Measurements from ENCODE around the gene NOP10. TPM values are rescaled to one million over a fixed set of nuclear protein-coding genes. Genes with fewer than 3 reads are reported as not detected.

The NOP10 gene
- total RNA-seq, 1 experiment from 2014 or later = 392 TPM

- in situ Hi-C loops (cut with HindIII; ENCODE audit: low pct_unique_long_range_greater_than_20kb, low sequenced_read_pairs) = no loop called here
- no peak for DNase-seq (ENCODE audit: low read depth, low spot score)
These were observed 38.3 kb downstream of the NOP10 start for GRCh38 chr15:34304613-34305012.

- in situ Hi-C loops (cut with HindIII; ENCODE audit: low pct_unique_long_range_greater_than_20kb, low sequenced_read_pairs) = no loop called here
- no peak for DNase-seq (ENCODE audit: low read depth, low spot score)
These were observed 41.9 kb downstream of the NOP10 start for GRCh38 chr15:34301058-34301457.

GRCh38 chr15:34297059-34297458, 45.9 kb downstream of the NOP10 start:
- in situ Hi-C loops (cut with HindIII; ENCODE audit: low pct_unique_long_range_greater_than_20kb, low sequenced_read_pairs) = no loop called here
- no peak for DNase-seq (ENCODE audit: low read depth, low spot score)

GRCh38 chr15:34292621-34293020, 50.3 kb downstream of the NOP10 start:
- in situ Hi-C loops (cut with HindIII; ENCODE audit: low pct_unique_long_range_greater_than_20kb, low sequenced_read_pairs) = no loop called here
- DNase-seq (ENCODE audit: low read depth, low spot score) = no peak

Small RNAs within 50 kb of the gene (small RNA-seq; reads per million reads assigned to genes)
- gene MIR1233-1 (0 reads per million in 2 experiments), gene RF00019 (0 reads per million in 2 experiments)

Other genes starting within 250 kb of the NOP10 start
- gene EMC7, start 241.3 kb downstream of the NOP10 start, total RNA-seq (2014; rRNA removed; shearing (Covaris generic)) = 49.6 and 58.5 TPM in 2 replicates
- 3.0 TPM in 2 replicates for gene PGBD4, start 241.1 kb downstream of the NOP10 start, total RNA-seq (2014; rRNA removed; shearing (Covaris generic))
- 43.5 and 59.4 TPM in 2 replicates for gene KATNBL1, start 133.0 kb downstream of the NOP10 start, total RNA-seq (2014; rRNA removed; shearing (Covaris generic))
- 150 and 162 TPM in 2 replicates for gene EMC4, start 118.1 kb downstream of the NOP10 start, total RNA-seq (2014; rRNA removed; shearing (Covaris generic))
- gene SLC12A6, start 5.4 kb downstream of the NOP10 start, total RNA-seq (2014; rRNA removed; shearing (Covaris generic)) = 2.7 and 2.9 TPM in 2 replicates
- gene NUTM1, start 179 bp upstream of the NOP10 start, total RNA-seq (2014; rRNA removed; shearing (Covaris generic)) = not detected in 2 replicates
- 6.1 and 13.5 TPM in 2 replicates for gene LPCAT4, start 24.1 kb upstream of the NOP10 start, total RNA-seq (2014; rRNA removed; shearing (Covaris generic))
- 12.7 and 16.3 TPM in 2 replicates for gene GOLGA8A, start 94.7 kb upstream of the NOP10 start, total RNA-seq (2014; rRNA removed; shearing (Covaris generic))
- 21.1 and 22.8 TPM in 2 replicates for gene GOLGA8B, start 240.5 kb upstream of the NOP10 start, total RNA-seq (2014; rRNA removed; shearing (Covaris generic))